ENCODE data around the gene MVD. TPM values are rescaled to one million over a fixed set of nuclear protein-coding genes. Genes with fewer than 3 reads are reported as not detected.

Gene MVD
- polyA plus RNA-seq, 1 donor = 30.1 TPM

DNA sequence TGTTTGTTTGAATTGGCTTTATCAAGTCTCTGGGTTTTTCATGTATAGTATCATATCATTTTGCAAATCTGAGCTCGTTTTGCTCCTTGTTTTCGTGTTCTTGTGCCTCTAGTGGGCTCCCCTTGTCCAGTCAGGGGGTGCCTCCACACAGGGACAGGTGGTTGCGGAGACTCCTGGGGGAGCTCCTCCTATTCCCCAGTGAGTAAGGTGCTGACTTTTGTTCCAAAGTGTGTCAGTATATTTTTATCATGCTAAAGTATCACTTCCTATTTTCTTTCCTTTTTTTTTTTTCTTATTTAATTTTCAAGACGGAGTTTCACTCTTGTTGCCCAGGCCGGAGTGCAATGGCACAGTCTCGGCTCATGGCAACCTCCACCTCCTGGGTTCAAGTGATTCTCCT, 54.8 kb downstream of the MVD start:
- DNase-seq (ENCODE audit: low read depth) = no peak

DNA sequence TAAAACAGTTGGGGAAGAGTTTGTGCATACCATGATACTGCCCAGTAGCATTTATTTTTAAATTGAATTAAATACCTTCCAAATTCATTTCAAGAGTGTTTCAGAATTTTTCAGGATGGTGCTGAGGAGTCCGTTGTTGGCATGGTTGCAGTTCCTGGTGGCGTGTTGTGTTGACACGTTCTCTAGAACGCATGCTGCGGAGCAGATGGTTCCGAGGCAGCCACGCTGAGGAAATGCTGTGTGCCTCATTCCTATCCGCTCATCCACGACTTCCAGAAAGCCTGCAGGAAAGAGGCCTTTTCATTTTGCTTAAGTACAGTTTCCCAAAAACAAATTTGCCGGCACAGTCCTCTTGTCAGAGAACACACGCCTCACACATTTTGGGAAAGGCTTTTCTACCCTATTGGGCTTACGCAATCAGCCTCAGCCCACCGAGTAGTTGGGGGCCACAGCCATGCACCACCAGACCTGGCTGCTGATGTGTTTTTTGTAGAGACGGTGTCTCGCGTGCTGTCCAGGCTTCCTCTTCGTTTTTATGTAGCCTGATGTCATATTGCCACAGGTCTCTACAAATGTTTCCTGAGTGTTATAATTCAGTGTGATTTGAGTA, 56.6 kb downstream of the MVD start:
- DNase-seq (ENCODE audit: low read depth) = no peak

DNA sequence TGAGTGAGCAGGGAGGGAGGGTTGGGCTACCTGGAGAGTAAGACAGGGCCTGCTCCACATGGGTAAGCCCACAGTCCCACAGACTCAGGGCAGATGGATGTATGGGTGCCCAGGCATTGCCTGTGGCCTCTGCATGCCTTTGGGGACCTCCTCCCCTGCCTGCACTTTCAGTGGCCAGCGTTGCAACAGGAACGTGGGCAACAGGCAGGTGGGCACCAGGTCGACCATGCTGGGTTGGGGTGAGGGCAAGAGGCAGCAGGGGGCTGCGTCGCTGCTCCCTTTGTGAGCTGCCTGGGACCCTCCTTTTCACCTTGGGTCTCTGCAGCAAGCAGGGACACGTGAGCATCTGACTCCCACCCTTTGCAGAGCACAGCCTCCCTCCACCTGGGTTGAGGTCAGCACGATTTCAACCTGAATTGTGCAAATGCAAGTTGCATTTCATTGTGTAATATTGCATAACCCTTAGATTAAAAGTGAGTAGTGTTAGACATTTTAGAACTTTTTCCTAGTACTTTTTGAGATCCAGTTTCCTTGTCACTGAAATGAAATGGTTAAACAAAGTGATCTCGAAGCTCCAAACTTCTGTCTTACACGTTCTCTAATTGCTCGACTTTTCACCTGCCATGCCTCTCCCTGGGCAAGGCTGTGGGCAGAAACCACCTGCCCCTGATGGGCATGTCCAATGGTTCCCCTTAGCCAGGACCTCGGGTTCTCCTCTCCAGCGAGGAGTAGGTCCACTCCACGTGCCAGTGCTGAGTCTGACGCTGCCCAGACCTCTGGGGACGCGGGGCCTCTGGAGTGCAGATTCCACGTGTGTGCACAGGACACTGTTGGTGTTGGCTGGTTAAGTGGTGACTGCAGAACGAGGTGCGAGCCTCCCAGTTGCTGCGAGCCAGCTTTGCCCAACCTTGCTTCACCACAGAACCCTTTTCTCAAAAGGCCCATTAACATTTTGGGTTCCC, 57.4 kb downstream of the MVD start:
- DNase-seq (ENCODE audit: low read depth) = no peak

DNA sequence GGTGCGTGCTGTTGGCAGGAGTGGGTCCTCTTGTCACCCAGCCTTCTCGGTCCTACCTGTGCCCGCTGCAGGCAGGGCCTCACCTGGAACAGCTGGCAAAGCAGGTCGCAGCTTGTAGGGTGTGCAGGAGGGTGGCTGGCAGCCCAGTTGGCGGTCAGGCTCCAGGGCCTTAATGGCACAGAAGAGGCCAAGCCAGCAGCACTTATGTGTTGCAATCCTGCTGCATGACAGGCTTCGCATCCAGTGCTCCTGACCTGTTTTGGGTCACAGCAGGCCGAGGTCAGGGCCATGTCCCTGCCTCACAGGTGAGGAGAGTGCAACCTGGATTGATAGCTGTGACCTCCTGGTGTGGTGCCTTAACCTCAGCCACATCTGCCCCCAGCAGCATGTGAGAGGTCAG, 60.8 kb downstream of the MVD start:
- no peak for DNase-seq (ENCODE audit: low read depth)

Other genes with a start within 250 kb of the MVD start
- gene ZFPM1, start 209.8 kb downstream of the MVD start, polyA plus RNA-seq (ENCODE audit: insufficient read length) = 1.8 TPM
- gene ZC3H18, start 92.7 kb downstream of the MVD start, polyA plus RNA-seq (ENCODE audit: insufficient read length) = 26.0 TPM
- not detected for gene IL17C, start 24.5 kb downstream of the MVD start, polyA plus RNA-seq (ENCODE audit: insufficient read length)
- gene CYBA, start 12.0 kb downstream of the MVD start, polyA plus RNA-seq (ENCODE audit: insufficient read length) = 39.6 TPM
- 7.9 TPM for gene SNAI3, start 23.4 kb upstream of the MVD start, polyA plus RNA-seq (ENCODE audit: insufficient read length)
- gene RNF166, start 43.3 kb upstream of the MVD start, polyA plus RNA-seq (ENCODE audit: insufficient read length) = 16.0 TPM
- gene CTU2, start 43.4 kb upstream of the MVD start, polyA plus RNA-seq (ENCODE audit: insufficient read length) = 12.0 TPM
- 52.2 TPM for gene PIEZO1, start 122.1 kb upstream of the MVD start, polyA plus RNA-seq (ENCODE audit: insufficient read length)
- 5.6 TPM for gene CDT1, start 140.7 kb upstream of the MVD start, polyA plus RNA-seq (ENCODE audit: insufficient read length)
- gene APRT, start 148.8 kb upstream of the MVD start, polyA plus RNA-seq (ENCODE audit: insufficient read length) = 54.2 TPM
- gene GALNS, start 193.9 kb upstream of the MVD start, polyA plus RNA-seq (ENCODE audit: insufficient read length) = 17.1 TPM
- gene TRAPPC2L, start 194.0 kb upstream of the MVD start, polyA plus RNA-seq (ENCODE audit: insufficient read length) = 52.2 TPM
- gene PABPN1L, start 203.6 kb upstream of the MVD start, polyA plus RNA-seq (ENCODE audit: insufficient read length) = 0.11 TPM

Measured in forelimb muscle (tissue), 1 donor.